Mammary epithelial cell (primary cell): ENCODE results near the gene VSIG2.

Experiments
- EZH2 ChIP-seq: IDR thresholded peaks from 2 replicates; pipeline ENCODE4 v1.6.1; 2012; ENCODE audit warnings: low read length, inconsistent platforms, borderline replicate concordance
- TF ChIP-seq, protein P1 (sequence below), 2 donors: IDR thresholded peaks in 1 of 2; conservative IDR thresholded peaks in 1 of 2; 2 replicates each; pipeline ENCODE4 v1.5.1; 2011 to 2012; ENCODE audit warnings: inconsistent platforms in 2 of 2, low read length in 2 of 2, mild to moderate bottlenecking in 2 of 2, control low read depth in 1 of 2, low read depth in 1 of 2; ENCODE audit not compliant: insufficient read depth in 1 of 2; ENCODE audit errors: extremely low read depth in 1 of 2

GRCh38 chr11:124718801-124719200, 33.3 kb downstream of the VSIG2 start:
- TF ChIP-seq, protein P1, sequence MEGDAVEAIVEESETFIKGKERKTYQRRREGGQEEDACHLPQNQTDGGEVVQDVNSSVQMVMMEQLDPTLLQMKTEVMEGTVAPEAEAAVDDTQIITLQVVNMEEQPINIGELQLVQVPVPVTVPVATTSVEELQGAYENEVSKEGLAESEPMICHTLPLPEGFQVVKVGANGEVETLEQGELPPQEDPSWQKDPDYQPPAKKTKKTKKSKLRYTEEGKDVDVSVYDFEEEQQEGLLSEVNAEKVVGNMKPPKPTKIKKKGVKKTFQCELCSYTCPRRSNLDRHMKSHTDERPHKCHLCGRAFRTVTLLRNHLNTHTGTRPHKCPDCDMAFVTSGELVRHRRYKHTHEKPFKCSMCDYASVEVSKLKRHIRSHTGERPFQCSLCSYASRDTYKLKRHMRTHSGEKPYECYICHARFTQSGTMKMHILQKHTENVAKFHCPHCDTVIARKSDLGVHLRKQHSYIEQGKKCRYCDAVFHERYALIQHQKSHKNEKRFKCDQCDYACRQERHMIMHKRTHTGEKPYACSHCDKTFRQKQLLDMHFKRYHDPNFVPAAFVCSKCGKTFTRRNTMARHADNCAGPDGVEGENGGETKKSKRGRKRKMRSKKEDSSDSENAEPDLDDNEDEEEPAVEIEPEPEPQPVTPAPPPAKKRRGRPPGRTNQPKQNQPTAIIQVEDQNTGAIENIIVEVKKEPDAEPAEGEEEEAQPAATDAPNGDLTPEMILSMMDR (conservative IDR thresholded peaks at IDR 0.05 in 1 of 2, IDR thresholded peaks at IDR 0.05 in 1 of 2; ENCODE audit: extremely low read depth in 1 of 2, insufficient read depth in 1 of 2, low read depth in 1 of 2, low read length in 2 of 2): no peak
- TF ChIP-seq EZH2: no peak
